NCI-H2081 (cell line): Measurements from ENCODE around the gene AKAP6.

Experiments used
- DNase-seq, 2 experiments: peaks; one replicate each; lab custom pipeline; 2025; lab: John Stamatoyannopoulos, UW

The AKAP6 gene

DNA sequence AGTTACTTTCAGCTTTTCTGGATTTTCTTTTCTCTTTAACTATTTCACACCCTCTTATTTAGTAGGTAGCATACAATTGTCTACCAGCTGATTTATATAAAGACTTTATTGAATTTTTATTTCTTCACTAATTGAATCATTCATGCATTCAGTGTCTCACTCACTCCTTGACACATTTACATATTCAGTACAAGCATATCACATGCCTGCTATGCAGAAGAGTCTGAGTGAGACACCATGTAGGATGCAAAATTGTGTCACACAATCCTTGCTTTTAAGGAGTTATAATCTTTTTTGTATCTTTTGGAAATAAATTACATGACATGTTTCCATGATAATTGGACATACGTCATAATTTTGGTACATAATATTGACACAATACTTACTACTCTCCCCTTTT, 83.0 kb downstream of the AKAP6 start:
- DNase-seq, result no peak

DNA sequence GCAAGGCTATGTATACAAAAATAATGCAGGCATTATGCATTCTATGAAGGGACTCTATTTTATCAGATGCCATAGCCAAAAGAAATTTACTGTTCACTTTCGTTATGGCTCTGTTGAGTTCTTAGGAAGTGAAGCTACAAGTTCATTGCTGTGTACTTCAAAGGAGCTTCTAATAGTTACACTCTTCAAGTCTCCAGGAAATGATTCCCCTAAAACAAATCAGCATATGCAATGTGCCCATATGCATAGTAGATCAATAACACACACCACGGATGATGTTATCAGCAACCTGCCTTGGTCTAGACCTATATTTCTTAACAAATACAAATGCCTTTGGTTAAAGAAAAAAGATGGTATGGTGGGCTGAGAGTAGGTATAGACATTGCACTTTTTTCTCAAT, 83.4 kb downstream of the AKAP6 start:
- DNase-seq, result no peak

DNA sequence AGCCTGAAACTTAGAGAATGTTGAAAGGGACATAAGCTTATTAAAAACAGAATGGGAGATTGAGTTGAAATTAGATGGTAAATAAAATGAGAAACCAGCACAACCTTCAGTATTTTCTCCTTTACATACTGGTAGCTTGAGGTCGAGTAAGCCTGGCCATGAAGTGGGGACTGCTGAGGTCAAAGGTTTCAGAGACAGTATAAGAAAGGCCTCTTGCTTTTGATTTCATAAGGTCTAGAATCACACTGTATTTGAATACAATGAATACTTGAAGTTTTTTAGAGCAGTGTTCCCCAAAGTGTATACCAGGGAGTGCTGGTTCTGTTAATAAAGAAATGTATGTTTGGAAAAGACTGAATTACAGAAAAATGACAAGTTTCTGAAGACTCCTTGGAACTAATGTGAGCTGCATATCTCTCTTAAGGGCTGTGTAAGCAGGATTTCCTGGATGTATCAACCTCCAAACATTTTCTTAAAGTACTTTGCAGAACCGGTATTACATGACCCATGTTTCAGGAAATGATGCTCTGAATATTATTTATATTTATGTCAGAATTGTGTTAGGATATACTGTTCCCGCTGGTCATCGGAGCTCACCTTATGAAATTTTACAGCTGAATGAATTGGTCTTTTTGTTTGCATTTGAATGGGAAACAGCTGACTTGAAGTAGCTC, 85.0 kb downstream of the AKAP6 start:
- DNase-seq, result no peak

DNA sequence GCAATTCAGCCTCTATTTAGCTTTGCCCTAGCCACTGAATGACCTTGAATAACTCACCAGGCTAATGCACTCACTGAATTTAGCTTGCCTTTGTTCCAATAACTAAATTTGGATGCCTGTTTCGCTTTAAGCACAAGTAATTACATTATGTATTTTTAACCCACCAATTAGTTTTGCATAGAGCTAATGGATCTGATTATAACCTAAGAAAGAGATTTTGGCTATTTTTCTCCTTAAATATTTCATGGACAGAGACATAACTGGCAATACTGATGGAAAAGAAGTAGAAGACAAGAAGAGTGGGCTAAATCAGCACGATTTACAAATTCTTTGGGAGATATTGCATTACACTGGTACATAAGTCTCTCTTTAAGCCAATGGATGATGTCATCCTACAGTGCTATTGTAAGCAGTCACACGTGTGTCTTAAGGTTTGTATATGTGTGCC, 85.7 kb downstream of the AKAP6 start:
- no peak for DNase-seq

DNA sequence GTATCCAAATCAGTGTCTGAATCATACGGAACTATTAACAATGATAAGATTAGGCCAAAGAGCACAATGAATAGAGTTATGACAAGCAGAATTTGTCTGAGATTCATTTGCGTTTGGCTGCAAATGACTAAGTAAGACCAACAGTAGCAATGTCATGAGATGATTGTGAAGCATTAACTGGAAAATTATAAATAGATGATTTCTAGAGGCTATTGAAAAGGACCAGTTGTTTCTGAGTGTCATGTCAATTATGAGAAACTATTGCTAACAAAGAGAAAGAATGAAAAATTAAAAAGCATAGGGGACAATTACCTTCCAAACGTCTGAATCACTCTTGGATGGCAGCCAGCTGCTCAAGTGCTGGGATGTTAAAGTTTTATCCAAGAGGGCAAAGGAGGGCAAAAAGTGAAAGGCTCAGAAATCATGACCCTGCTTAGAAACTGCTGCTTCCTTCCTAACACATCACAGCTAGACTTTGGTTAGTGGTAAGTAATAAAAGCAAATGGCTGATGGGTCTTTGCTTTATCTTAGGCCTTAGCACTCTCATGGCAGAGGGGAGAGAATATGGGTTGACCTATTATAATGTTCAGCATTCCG, 89.0 kb downstream of the AKAP6 start:
- no peak for DNase-seq

DNA sequence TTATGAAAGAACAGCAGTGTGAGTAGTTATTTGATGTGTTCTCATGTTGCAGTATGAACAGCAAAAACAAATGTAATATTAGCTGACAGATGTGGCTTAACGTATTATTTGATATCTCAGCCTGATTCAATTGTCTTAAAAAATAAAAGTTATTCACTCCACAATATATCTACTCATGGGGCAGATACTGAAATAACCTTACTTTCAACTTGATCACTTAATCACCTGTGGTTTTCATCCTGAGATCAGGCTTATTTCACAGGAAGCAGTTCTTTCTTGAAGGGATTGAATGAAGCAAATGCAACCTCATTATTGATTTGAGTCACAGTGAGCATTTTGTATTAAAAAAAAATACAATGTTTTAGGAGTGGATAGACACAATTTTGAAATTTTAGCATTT, 90.3 kb downstream of the AKAP6 start:
- no peak for DNase-seq

DNA sequence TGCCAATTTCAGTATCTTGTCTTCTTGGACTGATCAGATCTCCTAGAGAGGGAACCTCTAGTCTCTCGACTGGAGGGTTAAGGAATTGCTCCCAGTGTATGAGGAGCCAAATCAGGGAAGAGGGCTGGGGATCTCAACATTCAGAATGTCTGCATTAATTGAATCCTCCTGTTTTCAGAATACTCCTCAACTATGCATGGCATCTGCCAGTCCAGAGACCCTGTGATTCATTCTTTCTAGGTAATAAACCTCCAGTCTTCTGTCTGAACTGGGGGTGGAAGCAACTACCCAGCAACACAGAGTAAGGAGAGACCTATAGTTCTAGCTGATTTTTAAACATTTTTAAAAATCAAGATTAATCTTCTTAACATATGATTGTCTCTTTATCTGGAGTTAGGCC, 92.7 kb downstream of the AKAP6 start:
- DNase-seq, result no peak

DNA sequence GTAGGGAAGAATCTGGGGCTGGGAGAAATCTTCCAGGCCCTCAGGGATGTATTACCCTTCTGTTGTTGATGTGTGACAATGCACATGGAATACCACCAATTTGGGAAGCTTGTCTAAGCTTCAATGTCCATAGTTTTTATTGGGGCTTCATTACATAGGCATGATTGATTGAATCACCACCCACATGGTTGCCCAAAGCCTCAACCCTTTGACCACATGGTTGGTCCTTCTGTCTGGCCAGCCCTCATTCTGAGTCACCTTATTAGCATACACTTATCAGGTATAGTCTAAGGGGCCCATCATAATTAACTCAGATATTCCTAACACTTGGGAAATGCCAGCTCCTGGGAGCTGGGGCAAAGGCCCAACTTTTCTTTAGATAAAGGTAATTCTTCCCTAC, 93.3 kb downstream of the AKAP6 start:
- DNase-seq, result no peak

DNA sequence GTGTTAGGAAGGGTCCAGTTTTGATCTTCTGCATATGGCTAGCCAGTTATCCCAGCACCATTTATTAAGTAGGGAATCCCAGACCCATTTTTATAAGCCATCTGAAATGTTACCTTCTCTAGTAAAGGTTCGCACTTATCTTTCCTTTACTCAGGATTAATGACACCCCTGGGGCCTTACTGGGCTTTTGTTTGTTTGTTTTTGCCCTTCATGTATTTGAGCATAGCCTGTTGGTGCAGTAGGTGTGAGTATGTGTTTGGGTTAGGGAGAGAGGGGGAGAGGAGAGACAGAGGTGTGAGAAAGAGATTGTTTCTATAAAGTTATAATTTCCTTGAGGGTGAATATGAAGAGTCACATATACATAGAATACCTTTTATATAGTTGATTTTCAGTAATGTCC, 96.9 kb downstream of the AKAP6 start:
- no peak for DNase-seq

DNA sequence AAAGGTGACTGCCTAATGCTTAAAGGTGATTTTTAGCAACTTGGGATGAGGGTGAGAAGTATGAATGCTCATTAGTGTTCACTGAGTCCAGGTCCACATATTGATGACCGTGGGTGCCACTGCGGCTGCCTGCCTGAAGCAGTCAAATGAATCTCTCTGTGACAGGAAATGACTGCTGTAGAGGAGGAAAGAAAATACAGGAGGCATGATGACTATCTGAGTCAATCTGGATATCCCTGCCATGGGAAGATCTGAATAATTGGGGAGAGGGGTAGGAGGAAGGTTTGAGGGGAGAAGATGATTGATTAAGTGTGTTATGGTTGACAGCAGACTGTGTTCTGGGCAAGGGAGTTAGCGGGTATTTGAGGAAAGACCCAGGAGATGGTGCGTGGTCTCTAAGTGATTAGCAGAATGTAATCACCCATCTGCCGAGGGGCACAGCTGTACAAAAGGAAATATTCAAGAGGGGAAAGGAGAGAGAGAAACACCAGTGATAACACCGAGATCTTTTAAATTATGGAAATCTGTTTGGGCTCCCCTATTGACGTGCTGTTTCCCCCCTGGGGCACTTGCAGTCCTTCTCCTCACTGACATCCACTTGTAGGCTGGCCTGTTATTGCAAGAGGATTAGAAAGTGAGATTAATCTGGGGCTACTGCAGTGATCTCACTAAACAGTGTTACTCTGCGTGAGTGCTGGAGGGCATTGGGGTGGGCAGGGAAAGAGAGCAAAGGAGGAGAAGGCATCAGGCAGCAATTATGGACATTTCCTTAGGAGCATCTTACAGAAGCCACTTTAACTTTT, 97.7 kb downstream of the AKAP6 start:
- no peak for DNase-seq

DNA sequence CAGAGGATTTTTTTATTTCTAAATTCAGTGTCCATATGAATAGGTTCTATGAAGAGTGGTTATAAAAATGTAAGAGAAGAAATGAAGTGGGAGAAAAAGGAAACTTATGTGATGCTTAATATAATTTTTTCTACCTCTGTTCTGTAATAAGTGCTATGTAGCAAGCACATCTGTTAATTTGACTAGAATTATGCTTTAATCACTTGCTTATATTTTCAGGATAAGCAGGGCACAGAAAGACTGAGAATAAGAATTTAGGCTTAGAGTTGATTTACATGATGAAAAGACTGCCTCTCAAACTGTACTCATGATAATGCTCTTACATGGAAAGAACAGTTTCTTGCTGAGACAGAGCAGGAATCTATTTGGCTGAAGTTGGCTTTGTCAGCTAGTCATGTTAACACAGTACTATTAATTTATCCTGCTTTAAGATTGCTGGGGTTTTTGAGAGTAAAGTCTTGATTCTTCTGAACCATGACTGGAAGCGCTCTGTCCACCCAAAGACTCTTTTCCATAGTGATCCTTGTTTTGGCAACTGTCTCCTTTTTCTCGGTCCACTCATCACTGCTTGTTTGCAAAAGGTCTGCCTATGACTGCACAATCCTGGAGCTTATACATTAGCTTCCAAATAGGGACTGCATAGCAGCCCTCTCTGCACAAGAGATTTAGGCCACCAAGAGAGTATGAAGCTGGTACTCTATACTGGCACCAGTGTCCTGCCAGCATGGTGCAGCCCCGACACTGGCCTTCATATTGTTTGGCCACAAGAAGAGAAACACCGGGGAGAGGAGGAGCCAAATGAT, 98.8 kb downstream of the AKAP6 start:
- no peak for DNase-seq

DNA sequence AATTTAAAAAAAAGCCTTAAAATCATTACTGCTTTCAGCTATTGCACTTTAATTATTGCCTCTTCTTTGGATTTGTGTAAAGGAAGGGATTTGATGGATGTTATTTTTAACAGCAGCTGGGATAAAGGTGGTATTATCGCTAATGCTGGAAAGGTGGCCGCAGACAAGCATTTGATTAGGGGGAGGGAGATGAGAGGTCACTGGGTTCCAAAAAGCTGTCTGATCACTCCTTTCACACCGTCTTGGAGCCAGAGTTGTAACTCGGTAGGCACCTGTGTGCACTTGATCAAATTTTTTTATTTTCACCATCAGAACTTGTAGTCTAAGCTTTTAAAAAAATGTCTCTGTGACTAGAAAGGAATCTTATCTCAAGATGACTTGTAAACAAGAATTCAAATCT, 99.8 kb downstream of the AKAP6 start:
- no peak for DNase-seq

DNA sequence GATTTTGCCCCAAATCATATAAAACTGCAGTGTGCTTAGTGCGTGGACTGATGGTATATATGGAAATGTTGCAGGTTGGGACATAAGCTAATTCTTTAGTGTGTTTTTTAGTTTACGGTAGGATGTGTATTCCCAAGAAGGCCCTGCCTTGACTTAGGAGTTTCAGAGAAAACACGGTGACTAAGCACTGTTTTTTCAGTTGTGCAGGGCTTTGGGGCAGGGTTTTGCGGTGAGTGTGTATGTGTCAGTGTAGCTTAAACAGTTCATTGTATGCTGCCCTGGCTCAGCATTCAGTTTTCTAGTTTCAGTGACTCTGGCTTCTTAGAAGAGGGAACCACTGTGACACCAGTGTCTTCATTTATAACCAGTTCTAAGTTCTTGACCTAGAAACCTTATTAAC, 101.2 kb downstream of the AKAP6 start:
- no peak for DNase-seq

DNA sequence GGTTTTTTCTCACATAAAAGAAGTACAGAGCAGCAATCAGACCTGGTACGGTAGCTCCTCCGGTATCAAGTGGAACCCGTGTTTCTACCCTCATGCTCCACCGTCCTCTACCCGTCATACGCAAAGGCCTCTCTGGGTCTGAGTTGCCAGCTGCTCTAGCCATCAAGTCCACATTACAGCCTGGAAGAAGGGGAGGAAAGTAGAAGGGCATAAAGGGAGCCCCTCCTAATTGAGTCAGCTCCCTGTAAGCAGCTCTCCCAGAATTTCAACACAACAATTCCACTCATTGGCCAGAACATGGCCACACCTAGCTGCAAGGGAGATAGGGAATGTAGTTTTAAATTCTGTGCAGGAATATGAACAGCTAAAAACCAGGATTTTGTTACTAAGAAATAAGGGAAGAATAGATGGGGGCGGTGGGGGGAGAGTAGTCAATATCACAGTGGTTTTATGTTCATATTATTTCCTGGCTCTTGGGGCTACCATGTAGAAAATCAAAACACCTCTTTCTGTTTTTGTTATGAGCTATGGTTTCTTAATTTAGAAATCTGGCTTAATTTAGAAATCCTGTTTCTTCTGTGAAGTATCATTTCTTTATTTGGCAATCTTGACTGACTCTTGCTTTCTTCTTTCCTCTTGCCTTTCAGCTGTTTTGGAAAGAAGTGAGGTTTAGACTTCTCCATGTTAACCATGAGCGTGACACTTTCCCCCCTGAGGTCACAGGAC, 103.9 kb downstream of the AKAP6 start:
- no peak for DNase-seq

DNA sequence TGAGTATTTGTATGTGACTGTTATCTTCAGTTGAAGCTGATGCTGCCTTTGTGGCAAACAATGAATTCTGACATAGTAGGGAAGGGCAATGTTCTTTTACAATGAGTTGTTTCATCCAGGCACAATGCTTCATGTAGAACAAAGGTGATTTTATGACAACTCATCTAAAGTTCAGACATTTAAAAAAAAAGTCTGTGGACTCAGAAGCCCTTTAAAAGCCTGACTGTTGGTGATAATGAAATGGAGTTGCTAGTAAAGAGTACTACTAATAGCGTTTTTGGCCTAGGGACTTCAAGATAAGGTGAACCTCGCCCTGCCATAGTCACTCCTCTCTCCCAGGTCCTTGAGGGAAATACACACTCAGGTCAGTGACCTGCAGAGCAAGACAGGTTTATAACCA, 105.1 kb downstream of the AKAP6 start:
- DNase-seq, result no peak

DNA sequence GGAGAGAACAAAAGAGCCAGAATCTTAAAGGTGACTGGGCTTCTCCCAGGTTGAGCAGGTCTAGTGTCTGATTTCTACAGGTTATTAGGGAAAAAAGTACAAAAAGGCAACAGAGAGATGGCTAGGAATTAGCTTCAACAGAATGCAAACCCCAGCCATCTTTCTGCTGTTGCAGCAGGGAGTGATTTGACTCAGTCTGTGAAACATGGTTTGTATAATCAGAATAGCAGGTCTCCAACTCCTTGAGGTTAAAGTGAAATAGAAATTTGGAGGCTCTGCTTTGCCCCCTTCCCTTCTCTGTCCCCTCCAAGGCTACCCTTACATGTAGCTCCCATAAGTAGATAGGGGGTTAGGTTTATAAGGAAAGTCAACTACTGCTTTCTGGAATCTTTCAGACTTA, 105.8 kb downstream of the AKAP6 start:
- DNase-seq, result no peak

DNA sequence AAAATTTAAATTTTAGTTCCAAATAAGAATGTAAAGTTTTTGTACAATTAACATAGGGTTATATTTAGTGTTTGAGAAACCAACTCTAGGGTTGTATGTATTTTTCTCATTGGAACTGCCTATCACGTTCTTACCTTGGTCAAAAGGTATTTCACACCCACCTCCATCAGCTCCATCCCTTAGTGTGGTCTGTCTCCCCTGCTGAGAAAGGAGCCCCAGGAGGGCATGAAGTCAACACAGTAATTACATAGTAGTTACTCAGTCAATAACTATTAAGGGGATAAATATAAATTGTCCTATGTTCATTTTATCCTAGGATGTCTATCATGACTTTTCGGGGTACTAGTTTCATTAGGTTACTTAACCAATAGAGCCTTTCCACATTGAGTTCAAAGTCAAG, 106.3 kb downstream of the AKAP6 start:
- no peak for DNase-seq

DNA sequence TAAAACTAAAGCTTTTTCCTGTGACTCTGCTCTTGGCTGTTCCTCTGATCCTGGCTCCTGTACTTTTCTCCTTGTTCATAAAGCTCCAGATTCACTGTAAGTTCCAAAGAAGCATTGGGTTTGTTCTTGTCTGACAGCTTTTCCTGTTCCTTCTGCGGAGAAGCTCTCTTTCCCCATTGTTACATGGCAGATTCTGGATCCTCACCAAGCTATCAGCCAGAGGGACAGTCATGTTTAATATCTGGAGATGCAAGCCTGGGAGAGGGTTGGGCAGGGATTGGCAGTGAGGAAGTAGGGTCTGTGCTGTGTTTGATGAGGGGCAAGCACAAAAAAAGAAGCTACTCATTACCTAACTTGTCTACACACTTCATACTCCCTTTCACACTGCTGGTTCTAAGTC, 107.9 kb downstream of the AKAP6 start:
- no peak for DNase-seq

DNA sequence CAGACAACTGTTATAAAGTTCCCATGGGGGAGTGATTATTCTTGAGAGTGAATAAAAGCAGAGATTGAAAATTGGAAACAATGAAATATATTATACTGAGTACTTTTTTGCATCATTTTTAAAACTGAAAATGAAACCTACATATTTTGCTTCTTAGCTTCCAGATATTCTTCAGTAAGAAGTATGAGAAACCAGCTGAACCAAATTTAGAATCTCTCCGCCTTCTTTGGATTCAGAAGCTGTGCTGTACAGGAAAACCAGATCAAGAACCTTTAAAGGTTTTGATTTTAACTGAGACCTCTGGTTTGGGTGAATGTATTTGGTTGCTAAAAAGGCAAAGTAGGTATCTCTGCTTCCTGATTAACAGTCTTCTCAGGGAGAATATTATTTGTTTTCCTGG, 109.4 kb downstream of the AKAP6 start:
- DNase-seq, result no peak

DNA sequence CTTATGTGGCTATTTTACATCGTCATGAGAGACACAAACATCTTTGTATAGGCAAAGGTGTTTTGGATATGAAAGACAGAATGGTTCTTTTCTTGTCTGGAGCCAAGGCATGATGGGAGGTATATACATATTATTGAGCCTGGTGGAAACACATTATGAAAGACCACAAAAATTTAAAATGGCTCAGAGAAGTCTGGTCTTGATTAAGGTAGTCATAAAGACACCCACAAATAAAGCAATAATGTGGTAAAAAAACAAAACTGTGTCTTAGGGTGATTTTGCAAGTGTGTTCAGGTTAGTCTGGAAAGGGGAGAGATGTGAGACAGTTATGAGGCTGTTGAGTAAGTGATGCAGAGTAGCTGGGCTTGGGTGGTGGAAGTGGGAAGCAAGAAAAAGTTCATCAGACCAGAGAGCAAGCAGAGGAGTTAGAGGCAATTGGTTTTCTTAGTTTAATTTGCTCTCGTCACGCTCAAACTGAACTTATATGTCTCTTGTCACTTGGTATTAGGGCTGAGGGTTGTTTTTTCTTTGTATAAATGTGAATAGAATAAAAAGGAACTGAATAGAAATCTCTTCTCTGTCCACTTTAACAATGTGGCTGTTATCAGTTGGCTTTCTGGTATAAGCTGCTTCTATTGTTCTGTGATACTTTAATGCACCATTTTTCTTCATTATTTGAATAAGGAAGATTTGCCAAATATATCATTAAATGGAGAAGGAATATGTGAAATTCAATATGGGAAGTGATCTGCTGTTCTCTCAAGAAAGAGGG, 115.0 kb downstream of the AKAP6 start:
- no peak for DNase-seq

DNA sequence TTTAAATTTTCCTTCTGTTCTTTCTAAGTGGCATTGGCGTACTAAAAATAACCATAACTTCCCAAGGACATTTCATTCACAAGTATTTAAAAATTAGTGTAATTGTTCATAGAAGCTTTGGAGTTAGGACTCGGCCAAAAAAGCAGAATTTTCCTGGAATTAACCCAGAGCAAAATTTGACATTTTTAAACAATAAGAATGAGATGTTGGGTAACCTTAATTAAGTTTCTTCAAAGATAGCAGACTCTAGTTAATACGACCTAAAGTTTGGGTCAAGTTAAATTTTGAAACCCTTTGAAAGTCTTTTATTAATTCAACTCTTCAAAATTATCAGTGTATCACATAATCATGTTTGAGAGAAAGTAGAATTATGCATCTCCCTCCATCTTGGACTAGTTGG, 118.3 kb downstream of the AKAP6 start:
- DNase-seq, result no peak
